ENCODE results near the gene TSPAN16.

GRCh38 chr19:11269408-11269807 is 26.6 kb upstream of the TSPAN16 start:
- no peak for TF ChIP-seq EZH2 (IDR thresholded peaks at IDR 0.05; ENCODE audit: insufficient read depth, low read length)
- no peak for TF ChIP-seq CTCF (IDR thresholded peaks at IDR 0.05; ENCODE audit: insufficient read depth, low read depth, low read length)
